SK-N-SH treated with all-trans-retinoic acid at 6 μM for 48 hours (cell line): ENCODE measurements around the gene IGSF6.
"Not testable (repeated sequence)": the region's sequence is repeated elsewhere in the genome, so short reads cannot be mapped to it uniquely, and the experiment has no call there.

Experiments used
- ATAC-seq: fragments of 200-7000 bp; cut with Tn5 transposase; 3 replicates; pipeline ENCODE4 v1.9.1; 2020; ENCODE audit warnings: mild to moderate bottlenecking, moderate library complexity
- ARNTL ChIP-seq: fragments of 450-650 bp; formaldehyde crosslinking; IDR thresholded peaks from 2 replicates; pipeline ENCODE4 v1.5.0; 2020; ENCODE audit warnings: low read depth, mild to moderate bottlenecking, moderate library complexity, borderline replicate concordance
- BACH2 ChIP-seq: fragments of 250-450 bp; sonication (Bioruptor Pico); IDR thresholded peaks from 2 replicates; pipeline ENCODE4 v1.9.0; 2021; ENCODE audit warnings: mild to moderate bottlenecking, borderline replicate concordance
- CSDC2 ChIP-seq: fragments of 250-450 bp; sonication (Bioruptor Pico); IDR thresholded peaks from 2 replicates; pipeline ENCODE4 v1.5.0; 2020; ENCODE audit warnings: mild to moderate bottlenecking, moderate library complexity
- CSRNP3 ChIP-seq: fragments of 250-450 bp; sonication (Bioruptor Pico); IDR thresholded peaks from 2 replicates; pipeline ENCODE4 v1.5.1; 2021; ENCODE audit warnings: mild to moderate bottlenecking, moderate library complexity
- ESRRG ChIP-seq: fragments of 250-450 bp; sonication (Bioruptor Pico); IDR thresholded peaks from 2 replicates; pipeline ENCODE4 v1.6.1; 2021; ENCODE audit warnings: mild to moderate bottlenecking
- GLIS3 ChIP-seq: fragments of 250-450 bp; sonication (Bioruptor Pico); IDR thresholded peaks from 2 replicates; pipeline ENCODE4 v1.5.0; 2020; ENCODE audit warnings: mild to moderate bottlenecking, moderate library complexity
- ISL1 ChIP-seq: fragments of 250-450 bp; sonication (Bioruptor Pico); IDR thresholded peaks from 2 replicates; pipeline ENCODE4 v2.1.2; 2022; ENCODE audit warnings: mild to moderate bottlenecking, moderate library complexity
- OSR1 ChIP-seq: fragments of 250-450 bp; sonication (Bioruptor Pico); IDR thresholded peaks from 2 replicates; pipeline ENCODE4 v1.8.0; 2022; ENCODE audit warnings: moderate library complexity, mild to moderate bottlenecking, inconsistent platforms
- PPARA ChIP-seq: fragments of 250-450 bp; sonication (Bioruptor Pico); IDR thresholded peaks from 2 replicates; pipeline ENCODE4 v1.5.0; 2020; ENCODE audit warnings: mild to moderate bottlenecking, borderline replicate concordance
- RARB ChIP-seq: fragments of 250-450 bp; sonication (Bioruptor Pico); IDR thresholded peaks from 2 replicates; pipeline ENCODE4 v1.8.0; 2021; ENCODE audit warnings: mild to moderate bottlenecking, moderate library complexity
- SNAI2 ChIP-seq: fragments of 250-450 bp; sonication (Bioruptor Pico); IDR thresholded peaks from 2 replicates; pipeline ENCODE4 v1.5.0; 2020; ENCODE audit warnings: mild to moderate bottlenecking, moderate library complexity
- TCF4 ChIP-seq: fragments of 250-450 bp; sonication (Bioruptor Pico); IDR thresholded peaks from 2 replicates; pipeline ENCODE4 v1.8.0; 2021; ENCODE audit warnings: mild to moderate bottlenecking, moderate library complexity, borderline replicate concordance
- TOX ChIP-seq: fragments of 250-450 bp; sonication (Bioruptor Pico); IDR thresholded peaks from 2 replicates; pipeline ENCODE4 v1.8.0; 2021; ENCODE audit warnings: mild to moderate bottlenecking, moderate library complexity, borderline replicate concordance
- ZFP3 ChIP-seq: fragments of 250-450 bp; sonication (Bioruptor Pico); IDR thresholded peaks from 2 replicates; pipeline ENCODE4 v1.5.0; 2020; ENCODE audit warnings: mild to moderate bottlenecking, moderate library complexity
- ZFP30 ChIP-seq: fragments of 450-650 bp; formaldehyde crosslinking; IDR thresholded peaks from 2 replicates; pipeline ENCODE4 v1.5.0; 2022; ENCODE audit warnings: mild to moderate bottlenecking, moderate library complexity
- ZNF565 ChIP-seq: fragments of 450-650 bp; formaldehyde crosslinking; conservative IDR thresholded peaks from 2 replicates; pipeline ENCODE4 v1.5.0; 2020; ENCODE audit warnings: low read depth, mild to moderate bottlenecking, moderate library complexity
- ZNF70 ChIP-seq: fragments of 450-650 bp; formaldehyde crosslinking; IDR thresholded peaks from 2 replicates; pipeline ENCODE4 v1.5.0; 2020; ENCODE audit warnings: mild to moderate bottlenecking, moderate library complexity
- ZNF8 ChIP-seq: fragments of 450-650 bp; formaldehyde crosslinking; IDR thresholded peaks from 2 replicates; pipeline ENCODE4 v1.5.0; 2020; ENCODE audit warnings: mild to moderate bottlenecking, moderate library complexity
- TF ChIP-seq, protein P1 (sequence below): fragments of 250-450 bp; sonication (Bioruptor Pico); IDR thresholded peaks from 2 replicates; pipeline ENCODE4 v1.5.0; 2020; ENCODE audit warnings: mild to moderate bottlenecking, moderate library complexity
- TF ChIP-seq, protein P2 (sequence below): fragments of 250-450 bp; sonication (Bioruptor Pico); IDR thresholded peaks from 2 replicates; pipeline ENCODE4 v1.5.1; 2020; ENCODE audit warnings: low read depth, mild to moderate bottlenecking, moderate library complexity

IGSF6 gene

DNA sequence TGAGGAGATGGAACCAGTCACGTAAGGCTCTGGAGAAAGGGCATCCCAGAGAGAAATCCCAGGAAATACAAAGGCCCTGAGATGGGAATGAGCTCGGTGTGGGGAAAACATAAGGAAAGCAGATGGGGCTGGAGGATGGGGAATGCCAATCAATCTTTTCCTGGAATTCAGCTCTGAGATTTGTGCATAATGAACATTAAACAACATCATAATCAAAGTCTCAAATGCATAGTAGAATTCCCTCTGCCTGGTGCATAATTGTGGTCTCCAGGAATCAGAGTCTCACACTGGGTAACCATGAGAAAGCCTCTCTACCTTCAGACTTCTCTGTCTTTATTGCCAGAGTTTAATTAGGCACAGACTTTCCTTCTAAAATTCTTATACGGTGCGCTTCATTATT is 42.2 kb upstream of the IGSF6 start:
- TF ChIP-seq ZNF8 (CRISPR knock-in tag) (no peak), GLIS3 (no peak), TCF4 (no peak), BACH2 (CRISPR knock-in tag) (no peak), PPARA (no peak), SNAI2 (CRISPR knock-in tag) (no peak), ZNF565 (no peak), ISL1 (CRISPR knock-in tag) (no peak), ZFP3 (no peak), ARNTL (CRISPR knock-in tag) (no peak), CSDC2 (CRISPR knock-in tag) (no peak), CSRNP3 (CRISPR knock-in tag) (no peak)
- TF ChIP-seq, protein P1, sequence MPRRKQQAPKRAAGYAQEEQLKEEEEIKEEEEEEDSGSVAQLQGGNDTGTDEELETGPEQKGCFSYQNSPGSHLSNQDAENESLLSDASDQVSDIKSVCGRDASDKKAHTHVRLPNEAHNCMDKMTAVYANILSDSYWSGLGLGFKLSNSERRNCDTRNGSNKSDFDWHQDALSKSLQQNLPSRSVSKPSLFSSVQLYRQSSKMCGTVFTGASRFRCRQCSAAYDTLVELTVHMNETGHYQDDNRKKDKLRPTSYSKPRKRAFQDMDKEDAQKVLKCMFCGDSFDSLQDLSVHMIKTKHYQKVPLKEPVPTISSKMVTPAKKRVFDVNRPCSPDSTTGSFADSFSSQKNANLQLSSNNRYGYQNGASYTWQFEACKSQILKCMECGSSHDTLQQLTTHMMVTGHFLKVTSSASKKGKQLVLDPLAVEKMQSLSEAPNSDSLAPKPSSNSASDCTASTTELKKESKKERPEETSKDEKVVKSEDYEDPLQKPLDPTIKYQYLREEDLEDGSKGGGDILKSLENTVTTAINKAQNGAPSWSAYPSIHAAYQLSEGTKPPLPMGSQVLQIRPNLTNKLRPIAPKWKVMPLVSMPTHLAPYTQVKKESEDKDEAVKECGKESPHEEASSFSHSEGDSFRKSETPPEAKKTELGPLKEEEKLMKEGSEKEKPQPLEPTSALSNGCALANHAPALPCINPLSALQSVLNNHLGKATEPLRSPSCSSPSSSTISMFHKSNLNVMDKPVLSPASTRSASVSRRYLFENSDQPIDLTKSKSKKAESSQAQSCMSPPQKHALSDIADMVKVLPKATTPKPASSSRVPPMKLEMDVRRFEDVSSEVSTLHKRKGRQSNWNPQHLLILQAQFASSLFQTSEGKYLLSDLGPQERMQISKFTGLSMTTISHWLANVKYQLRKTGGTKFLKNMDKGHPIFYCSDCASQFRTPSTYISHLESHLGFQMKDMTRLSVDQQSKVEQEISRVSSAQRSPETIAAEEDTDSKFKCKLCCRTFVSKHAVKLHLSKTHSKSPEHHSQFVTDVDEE (CRISPR knock-in tag): no peak
- ATAC-seq: no peak

DNA sequence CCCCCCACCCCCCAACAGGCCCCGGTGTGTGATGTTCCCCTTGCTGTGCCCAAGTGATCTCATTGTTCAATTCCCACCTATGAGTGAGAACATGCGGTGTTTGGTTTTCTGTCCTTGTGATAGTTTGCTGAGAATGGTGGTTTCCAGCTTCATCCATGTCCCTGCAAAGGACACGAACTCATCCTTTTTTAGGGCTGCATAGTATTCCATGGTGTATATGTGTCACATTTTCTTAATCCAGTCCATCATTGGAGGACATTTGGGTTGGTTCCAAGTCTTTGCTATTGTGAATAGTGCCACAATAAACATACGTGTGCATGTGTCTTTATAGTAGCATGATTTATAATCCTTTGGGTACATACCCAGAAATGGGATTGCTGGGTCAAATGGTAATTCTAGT is 38.6 kb upstream of the IGSF6 start:
- not testable (repeated sequence) for ATAC-seq

- ATAC-seq: no peak
- TF ChIP-seq TCF4 (no peak), ARNTL (CRISPR knock-in tag) (no peak), CSRNP3 (CRISPR knock-in tag) (no peak), RARB (no peak), OSR1 (CRISPR knock-in tag) (no peak), ZFP30 (CRISPR knock-in tag) (no peak), ZFP3 (no peak), ZNF8 (CRISPR knock-in tag) (no peak), ZNF565 (no peak), CSDC2 (CRISPR knock-in tag) (no peak), GLIS3 (no peak), ZNF70 (CRISPR knock-in tag) (no peak), ESRRG (no peak)
- TF ChIP-seq, protein P1 (CRISPR knock-in tag): no peak
- TF ChIP-seq, protein P2, sequence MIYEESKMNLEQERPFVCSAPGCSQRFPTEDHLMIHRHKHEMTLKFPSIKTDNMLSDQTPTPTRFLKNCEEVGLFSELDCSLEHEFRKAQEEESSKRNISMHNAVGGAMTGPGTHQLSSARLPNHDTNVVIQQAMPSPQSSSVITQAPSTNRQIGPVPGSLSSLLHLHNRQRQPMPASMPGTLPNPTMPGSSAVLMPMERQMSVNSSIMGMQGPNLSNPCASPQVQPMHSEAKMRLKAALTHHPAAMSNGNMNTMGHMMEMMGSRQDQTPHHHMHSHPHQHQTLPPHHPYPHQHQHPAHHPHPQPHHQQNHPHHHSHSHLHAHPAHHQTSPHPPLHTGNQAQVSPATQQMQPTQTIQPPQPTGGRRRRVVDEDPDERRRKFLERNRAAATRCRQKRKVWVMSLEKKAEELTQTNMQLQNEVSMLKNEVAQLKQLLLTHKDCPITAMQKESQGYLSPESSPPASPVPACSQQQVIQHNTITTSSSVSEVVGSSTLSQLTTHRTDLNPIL (CRISPR knock-in tag): no peak
Measured at GRCh38 chr16:21689107-21689506, 36.7 kb upstream of the IGSF6 start.

GRCh38 chr16:21685034-21685455 is 32.6 kb upstream of the IGSF6 start:
- TF ChIP-seq, protein P2 (CRISPR knock-in tag): no peak
- no peak for TF ChIP-seq TOX
- TF ChIP-seq, all 23 proteins: peak for 0
- ATAC-seq: no peak
